ENCODE results near the gene RIMOC1. TPM values are rescaled to one million over a fixed set of nuclear protein-coding genes. Genes with fewer than 3 reads are reported as not detected.

Gene RIMOC1
- polyA plus RNA-seq, 5 donors = 18.0 to 34.4 (median 26.7) TPM

DNA sequence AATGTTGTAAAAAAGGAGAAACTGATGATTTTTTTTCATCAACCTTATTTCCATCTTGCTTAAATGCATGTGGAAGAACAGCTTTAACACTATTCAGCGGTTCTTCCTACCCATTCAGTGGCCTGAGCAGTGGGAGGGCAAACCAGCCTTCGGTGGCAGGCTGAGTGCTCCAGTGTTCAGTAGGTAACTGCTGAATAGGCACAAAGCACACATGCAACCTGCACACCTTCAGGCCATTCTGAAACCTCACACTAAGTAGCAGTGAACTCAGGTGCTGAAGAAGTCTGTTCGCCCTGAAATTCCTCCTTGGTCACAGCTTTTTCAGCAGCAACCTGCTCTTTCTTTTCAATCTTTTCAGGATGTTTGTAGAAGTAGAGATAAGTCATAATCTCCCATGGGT, 47.1 kb downstream of the RIMOC1 start:
- DNase-seq = no peak

Other genes starting within 250 kb of the RIMOC1 start
- 10 to 100 TPM; 18.0 to 31.1 (median 23.2) TPM for gene OXCT1, start 33.9 kb upstream of the RIMOC1 start, polyA plus RNA-seq (ENCODE audit: insufficient read depth in 1 of 5, insufficient read length in 5 of 5, low replicate concordance in 1 of 5)
- 10 to 100 TPM; 14.8 to 23.0 (median 18.7) TPM for gene FBXO4, start 20.9 kb downstream of the RIMOC1 start, polyA plus RNA-seq (ENCODE audit: insufficient read depth in 1 of 5, insufficient read length in 5 of 5, low replicate concordance in 1 of 5)